ENCODE data around the gene TMUB1. TPM values are rescaled to one million over a fixed set of nuclear protein-coding genes. Genes with fewer than 3 reads are reported as not detected.
A peak's percentile ranks its signal among the peaks of the same experiment; 100 is the strongest.

Gene TMUB1
- total RNA-seq, 4 donors from 2014 or later = 2.9 to 32.8 (median 8.6) TPM

DNA sequence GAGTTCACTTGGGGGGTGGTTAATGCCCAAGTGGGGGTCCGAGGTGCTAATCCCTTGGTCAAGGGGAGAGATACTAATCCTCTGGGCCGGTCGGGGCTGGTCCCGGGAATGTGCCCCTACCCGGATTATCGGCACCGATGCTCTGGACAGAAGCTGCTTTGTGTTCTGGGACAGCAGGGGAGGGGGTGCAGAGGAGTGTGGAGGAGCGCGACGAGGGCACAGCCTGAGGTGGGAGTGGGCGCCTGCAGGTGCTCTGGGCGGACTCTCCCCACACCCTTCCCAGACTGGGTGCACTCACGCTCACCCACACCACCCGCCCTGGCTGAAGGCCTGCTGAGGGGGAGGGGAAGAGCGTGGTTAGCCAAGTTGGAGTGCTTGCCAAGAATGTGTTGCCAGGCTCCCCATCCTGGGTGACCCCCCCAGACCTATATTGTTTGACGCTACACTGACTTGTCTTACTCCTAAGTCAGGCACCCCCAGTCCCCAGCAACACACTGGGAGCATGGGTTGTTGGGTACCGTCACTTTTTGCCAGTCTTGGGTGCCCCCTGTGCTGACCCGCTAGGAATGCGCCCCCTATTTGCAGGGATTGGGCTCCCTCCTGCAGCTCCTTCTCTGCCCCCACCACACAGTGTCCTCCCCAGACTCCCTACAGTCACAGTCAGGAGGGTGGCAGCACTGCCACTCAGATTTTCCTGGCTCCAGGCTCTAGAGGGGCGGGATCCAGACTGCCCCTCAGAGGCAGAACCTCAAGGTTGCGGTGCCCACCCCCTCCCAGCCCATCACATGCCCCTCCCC, 22.7 kb downstream of the TMUB1 start:
- intact Hi-C loops (cut with DNase I; ENCODE audit: low total_unique reads) = no loop called here
- Histone ChIP-seq H3K27me3 (no peaks in the 10 kb centered on the region), H3K4me3 (peak overlapping the region; percentile 71 to 82), H3K9me3 (no peaks in the 10 kb centered on the region), H3K4me1 (peaks cover 0 to 33% of the 10 kb centered on the region in 2 donors), H3K36me3 (no peaks in the 10 kb centered on the region), H3K27ac (peak overlapping the region; percentile 98 to 99)
- DNase-seq = peak; percentile 47 to 53
- TF ChIP-seq CTCF (IDR thresholded peaks at IDR 0.05) (no peak), POLR2A (IDR thresholded peaks at IDR 0.05) (no peak)

- Histone ChIP-seq H3K4me3 (peak overlapping the region; percentile 71 to 82), H3K9me3 (no peaks in the 10 kb centered on the region), H3K27me3 (no peaks in the 10 kb centered on the region), H3K27ac (peak overlapping the region; percentile 98 to 99), H3K4me1 (peaks cover 0 to 33% of the 10 kb centered on the region in 2 donors), H3K36me3 (no peaks in the 10 kb centered on the region)
- TF ChIP-seq POLR2A (IDR thresholded peaks at IDR 0.05) = no peak
- intact Hi-C loops (cut with DNase I; ENCODE audit: low total_unique reads) = no loop called here
- no peak for DNase-seq
Observed at GRCh38 chr7:151060113-151060415, 23.2 kb downstream of the TMUB1 start.

DNA sequence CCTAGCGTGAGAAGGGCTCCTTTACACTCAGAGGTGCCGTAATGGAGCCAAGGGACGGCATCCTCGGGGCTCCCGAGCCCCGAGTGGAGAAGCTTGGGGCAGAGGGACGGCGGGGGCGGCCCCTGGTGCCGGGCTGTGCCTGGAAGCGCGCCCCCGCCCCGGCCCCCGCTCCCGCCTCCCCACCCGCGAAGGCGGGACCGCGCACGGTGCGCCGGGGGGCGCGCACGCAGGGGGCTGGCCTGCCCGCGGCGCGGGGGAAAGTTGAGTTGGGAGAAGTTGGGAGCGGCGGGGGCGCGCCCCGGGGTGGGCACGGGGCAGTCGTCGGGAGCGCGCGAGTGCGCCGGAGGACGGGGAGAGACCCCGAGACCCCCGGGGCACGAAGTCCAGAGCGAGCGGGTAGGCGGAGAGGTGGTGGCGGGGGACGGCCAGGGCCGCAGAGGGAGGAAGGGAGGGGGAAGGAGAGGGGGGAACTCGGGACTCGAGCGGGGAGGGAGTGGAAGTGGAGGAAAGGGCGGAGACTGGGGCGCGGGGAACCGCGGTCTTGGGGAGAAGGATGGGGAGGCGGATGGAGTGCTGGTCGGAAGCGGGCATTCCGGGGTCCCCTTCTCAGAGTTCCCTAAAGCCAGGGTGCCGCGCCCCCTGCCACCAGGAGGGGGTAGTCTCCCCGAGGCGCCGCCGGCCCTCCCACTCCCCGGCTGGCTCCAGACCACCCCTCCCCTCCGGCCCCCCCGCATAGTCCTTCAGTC, 23.8 kb downstream of the TMUB1 start, which contains the start of gene SLC4A2:
Gene SLC4A2 (plus strand): TSS at position 223 of the 746 bp plus-strand sequence. CDS start 2,399 bp downstream, outside the sequence.
- TF ChIP-seq CTCF (IDR thresholded peaks at IDR 0.05) (peak in 3 of 4 experiments; percentile 37 to 58 (median 38)), POLR2A (IDR thresholded peaks at IDR 0.05) (peak; percentile 40 to 70)
- peak; percentile 81 to 85 for DNase-seq
- H3K9me3 ChIP-seq = no peaks in the 10 kb centered on the region
- H3K27me3 ChIP-seq = no peaks in the 10 kb centered on the region
- intact Hi-C loops (cut with DNase I; ENCODE audit: low total_unique reads) = no loop called here
- peaks cover 0 to 33% of the 10 kb centered on the region in 2 donors for H3K4me1 ChIP-seq
- peak within 1 kb of the TSS; percentile 98 to 99 for H3K27ac ChIP-seq
- peak within 1 kb of the TSS; percentile 71 to 82 for H3K4me3 ChIP-seq
- H3K36me3 ChIP-seq = no peaks in the 10 kb centered on the region

DNA sequence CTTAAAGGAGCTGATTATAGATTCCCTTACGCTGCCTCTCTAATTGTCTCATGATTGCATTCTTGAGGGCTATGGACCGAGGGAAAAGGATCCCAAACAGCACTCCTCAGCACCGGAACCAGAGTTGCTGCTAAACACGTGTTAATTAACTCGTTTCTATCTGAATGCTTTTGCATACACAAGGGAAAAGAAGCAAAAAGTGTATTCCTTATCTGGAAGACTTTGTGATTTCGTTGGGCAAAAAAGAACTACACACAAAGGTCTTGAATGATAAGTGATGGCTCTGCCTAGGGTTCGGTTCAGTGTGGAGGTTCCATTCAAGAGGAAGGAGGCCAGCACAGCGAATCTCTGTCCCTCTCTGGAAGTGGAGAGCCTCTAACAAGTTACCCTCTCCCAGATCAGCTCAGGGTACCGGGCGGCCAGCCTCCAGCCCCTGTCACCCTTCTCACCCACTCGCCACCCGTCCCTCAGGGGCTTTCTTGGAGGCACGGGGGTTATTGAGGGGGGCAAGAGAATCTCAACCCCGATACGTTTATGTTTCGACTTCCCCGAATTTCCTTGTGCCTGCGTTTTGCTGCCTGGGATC, 24.4 kb downstream of the TMUB1 start:
- TF ChIP-seq CTCF (IDR thresholded peaks at IDR 0.05) (no peak), POLR2A (IDR thresholded peaks at IDR 0.05) (no peak)
- intact Hi-C loops (cut with DNase I; ENCODE audit: low total_unique reads) = no loop called here
- no peak for DNase-seq
- Histone ChIP-seq H3K27me3 (no peaks in the 10 kb centered on the region), H3K9me3 (no peaks in the 10 kb centered on the region), H3K4me3 (peak overlapping the region; percentile 71 to 82), H3K36me3 (no peaks in the 10 kb centered on the region), H3K4me1 (peaks cover 0 to 33% of the 10 kb centered on the region in 2 donors), H3K27ac (peak overlapping the region; percentile 98 to 99)

DNA sequence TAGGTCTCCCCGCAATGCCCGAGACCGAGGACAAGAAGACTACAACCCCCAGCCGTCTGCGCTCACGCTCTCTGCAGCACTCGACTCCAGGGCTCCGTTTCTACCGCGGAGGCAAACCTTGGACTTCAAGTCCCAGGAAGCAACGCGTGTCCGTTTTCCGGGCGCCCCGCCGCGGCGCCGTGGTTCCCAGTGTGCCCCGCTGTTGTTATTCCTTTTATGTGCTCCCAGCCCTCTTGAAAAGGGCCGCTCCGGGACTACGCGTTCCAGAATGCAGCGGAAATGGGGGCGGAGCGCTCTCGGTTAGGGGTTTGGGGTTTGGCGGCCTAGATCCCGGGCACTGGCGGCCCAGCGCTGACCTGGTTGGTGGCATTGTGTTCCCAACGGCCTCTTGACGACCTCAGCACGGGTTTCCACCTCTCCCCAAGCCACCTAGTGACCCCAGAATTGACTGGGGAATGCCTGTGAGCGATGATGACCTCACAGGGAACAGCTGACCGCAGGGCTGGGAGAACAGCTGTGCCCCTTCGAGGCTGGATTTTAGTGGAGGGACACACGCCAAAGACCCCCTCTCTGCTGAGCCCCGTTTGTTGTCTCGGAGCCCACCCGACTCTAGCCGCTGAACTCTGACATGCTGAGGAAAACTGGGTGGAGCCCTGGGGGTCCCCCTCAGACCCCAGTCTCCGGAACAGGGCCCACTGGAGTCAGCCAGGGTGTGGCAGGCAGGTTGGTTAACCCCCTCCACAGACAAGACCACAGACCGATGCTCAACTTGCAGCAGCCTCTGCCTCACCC, 25.1 kb downstream of the TMUB1 start:
- no peaks in the 10 kb centered on the region for H3K27me3 ChIP-seq
- intact Hi-C loops (cut with DNase I; ENCODE audit: low total_unique reads) = no loop called here
- no peaks in the 10 kb centered on the region for H3K36me3 ChIP-seq
- H3K4me1 ChIP-seq = peaks cover 0 to 33% of the 10 kb centered on the region in 2 donors
- TF ChIP-seq POLR2A (IDR thresholded peaks at IDR 0.05) (peak; percentile 83 to 96), CTCF (IDR thresholded peaks at IDR 0.05) (peak in 2 of 4 experiments; percentile 2 to 15)
- peak overlapping the region; percentile 98 to 99 for H3K27ac ChIP-seq
- H3K4me3 ChIP-seq = peak overlapping the region; percentile 58 to 82
- peak; percentile 98 to 99 for DNase-seq
- H3K9me3 ChIP-seq = no peaks in the 10 kb centered on the region
